Activated naive CD4-positive, alpha-beta T cell treated with anti-CD3 and anti-CD28 coated beads, Interleukin-2, amount 50 U/mL, for 72 hours (primary cell): ENCODE measurements around the gene COL25A1. TPM values are rescaled to one million over a fixed set of nuclear protein-coding genes. Genes with fewer than 3 reads are reported as not detected.
"Not testable (repeated sequence)": the region's sequence is repeated elsewhere in the genome, so short reads cannot be mapped to it uniquely, and the experiment has no call there.

ENCODE experiments used
- ATAC-seq, 2 donors: fragments of 150-1000 bp; cut with Tn5 transposase; 2 replicates each; pipeline ENCODE4 v1.10.0; 2021; ENCODE audit warnings: mild to moderate bottlenecking in 2 of 2, moderate library complexity in 2 of 2
- DNase-seq, 2 donors: peaks; one replicate each; pipeline ENCODE4 v3.0.0; 2021 to 2022; ENCODE audit warnings: low spot score in 2 of 2
- H3K27ac Mint-ChIP-seq, 2 donors: one replicate each; pipeline ENCODE4 v1.8.0; 2022; ENCODE audit warnings: mild to moderate bottlenecking in 2 of 2, mixed read lengths in 2 of 2
- H3K36me3 Mint-ChIP-seq, 2 donors: one replicate each; pipeline ENCODE4 v1.8.0; 2022; ENCODE audit warnings: mixed read lengths in 2 of 2
- H3K9me3 Mint-ChIP-seq, 2 donors: one replicate each; pipeline ENCODE4 v1.8.0; 2022; ENCODE audit warnings: mixed read lengths in 2 of 2
- total RNA-seq, 2 donors: library from RNA; stranded (reverse); gene quantifications; one replicate each; pipeline ENCODE4 v1.2.3, GENCODE V29; 2022

Gene COL25A1
- total RNA-seq, 2 donors from 2014 or later: not detected

- Mint-ChIP-seq H3K36me3 (no peaks in the 10 kb centered on the region), H3K9me3 (no peaks in the 10 kb centered on the region), H3K27ac (no peak overlapping the region)
- no peak for DNase-seq
- no peak for ATAC-seq
Observed at GRCh38 chr4:109037026-109037425, 265.4 kb downstream of the COL25A1 start.

GRCh38 chr4:109033993-109034392 lies 268.5 kb downstream of the COL25A1 start:
- H3K36me3 Mint-ChIP-seq: no peaks in the 10 kb centered on the region
- ATAC-seq (no peak), DNase-seq (no peak)
- peaks cover 0 to 3% of the 10 kb centered on the region in 2 donors for H3K9me3 Mint-ChIP-seq
- no peak overlapping the region for H3K27ac Mint-ChIP-seq

GRCh38 chr4:109032671-109033070 lies 269.8 kb downstream of the COL25A1 start:
- peaks cover 0 to 3% of the 10 kb centered on the region in 2 donors for H3K9me3 Mint-ChIP-seq

GRCh38 chr4:109029987-109030386 lies 272.5 kb downstream of the COL25A1 start:
- H3K27ac Mint-ChIP-seq: no peak overlapping the region
- ATAC-seq (no peak), DNase-seq (no peak)
- H3K9me3 Mint-ChIP-seq: peaks cover 0 to 3% of the 10 kb centered on the region in 2 donors
- no peaks in the 10 kb centered on the region for H3K36me3 Mint-ChIP-seq

More at GRCh38 chr4:109032671-109033070, 269.8 kb downstream of the COL25A1 start:
- DNase-seq (no peak), ATAC-seq (no peak)
- H3K27ac Mint-ChIP-seq: no peak overlapping the region
- H3K36me3 Mint-ChIP-seq: no peaks in the 10 kb centered on the region

GRCh38 chr4:109027016-109027500 lies 275.4 kb downstream of the COL25A1 start:
- no peak for DNase-seq

GRCh38 chr4:109026588-109026987 lies 275.9 kb downstream of the COL25A1 start:
- no peak overlapping the region for H3K27ac Mint-ChIP-seq
- DNase-seq (no peak), ATAC-seq (no peak)
- H3K9me3 Mint-ChIP-seq: peaks cover 7 to 9% of the 10 kb centered on the region in 2 donors
- peaks cover 6% of the 10 kb centered on the region in 2 donors for H3K36me3 Mint-ChIP-seq

More at GRCh38 chr4:109027016-109027500, 275.4 kb downstream of the COL25A1 start:
- peaks cover 3 to 4% of the 10 kb centered on the region in 2 donors for H3K36me3 Mint-ChIP-seq
- H3K27ac Mint-ChIP-seq: no peak overlapping the region
- H3K9me3 Mint-ChIP-seq: peaks cover 4 to 9% of the 10 kb centered on the region in 2 donors
- no peak for ATAC-seq

- ATAC-seq (no peak), DNase-seq (no peak)
- Mint-ChIP-seq H3K27ac (no peak overlapping the region), H3K9me3 (peaks cover 14 to 15% of the 10 kb centered on the region in 2 donors), H3K36me3 (peaks cover 6% of the 10 kb centered on the region in 2 donors)
Observed at GRCh38 chr4:109025471-109026076, 276.9 kb downstream of the COL25A1 start.

GRCh38 chr4:109022961-109023360 lies 279.5 kb downstream of the COL25A1 start:
- peaks cover 14 to 15% of the 10 kb centered on the region in 2 donors for H3K9me3 Mint-ChIP-seq
- peaks cover 6% of the 10 kb centered on the region in 2 donors for H3K36me3 Mint-ChIP-seq
- no peak for DNase-seq
- H3K27ac Mint-ChIP-seq: no peak overlapping the region
- no peak for ATAC-seq

- H3K36me3 Mint-ChIP-seq, H3K27ac Mint-ChIP-seq, ATAC-seq, DNase-seq: not testable (repeated sequence)
- H3K9me3 Mint-ChIP-seq: peaks cover 14 to 15% of the 10 kb centered on the region in 2 donors
Observed at GRCh38 chr4:109021630-109022029, 280.8 kb downstream of the COL25A1 start.

GRCh38 chr4:109020861-109021260 lies 281.6 kb downstream of the COL25A1 start:
- Mint-ChIP-seq H3K36me3 (peaks cover 6% of the 10 kb centered on the region in 2 donors), H3K27ac (no peak overlapping the region), H3K9me3 (peaks cover 14 to 15% of the 10 kb centered on the region in 2 donors)
- no peak for DNase-seq
- no peak for ATAC-seq

- H3K27ac Mint-ChIP-seq: no peak overlapping the region
- no peak for ATAC-seq
- H3K36me3 Mint-ChIP-seq: no peaks in the 10 kb centered on the region
- no peak for DNase-seq
- peaks cover 4 to 5% of the 10 kb centered on the region in 2 donors for H3K9me3 Mint-ChIP-seq
Observed at GRCh38 chr4:109016200-109016599, 286.3 kb downstream of the COL25A1 start.

GRCh38 chr4:109015413-109015810 lies 287.0 kb downstream of the COL25A1 start:
- ATAC-seq: no peak
- Mint-ChIP-seq H3K9me3 (no peaks in the 10 kb centered on the region), H3K36me3 (no peaks in the 10 kb centered on the region), H3K27ac (no peak overlapping the region)
- no peak for DNase-seq

- Mint-ChIP-seq H3K36me3 (no peaks in the 10 kb centered on the region), H3K27ac (no peak overlapping the region), H3K9me3 (no peaks in the 10 kb centered on the region)
- DNase-seq: no peak
- no peak for ATAC-seq
Observed at GRCh38 chr4:109014593-109015412, 287.7 kb downstream of the COL25A1 start.

- Mint-ChIP-seq H3K9me3 (no peaks in the 10 kb centered on the region), H3K36me3 (no peaks in the 10 kb centered on the region), H3K27ac (no peak overlapping the region)
- no peak for DNase-seq
- no peak for ATAC-seq
Observed at GRCh38 chr4:109012286-109012880, 290.1 kb downstream of the COL25A1 start.

GRCh38 chr4:109011241-109012026 lies 291.0 kb downstream of the COL25A1 start:
- no peak for DNase-seq
- Mint-ChIP-seq H3K36me3 (no peaks in the 10 kb centered on the region), H3K27ac (no peak overlapping the region), H3K9me3 (no peaks in the 10 kb centered on the region)
- ATAC-seq: no peak

- no peak overlapping the region for H3K27ac Mint-ChIP-seq
- no peaks in the 10 kb centered on the region for H3K36me3 Mint-ChIP-seq
- DNase-seq: no peak
- ATAC-seq: no peak
- no peaks in the 10 kb centered on the region for H3K9me3 Mint-ChIP-seq
Observed at GRCh38 chr4:109010521-109010920, 291.9 kb downstream of the COL25A1 start.
